ENCODE measurements around the gene ZFYVE21.

Gene ZFYVE21

DNA sequence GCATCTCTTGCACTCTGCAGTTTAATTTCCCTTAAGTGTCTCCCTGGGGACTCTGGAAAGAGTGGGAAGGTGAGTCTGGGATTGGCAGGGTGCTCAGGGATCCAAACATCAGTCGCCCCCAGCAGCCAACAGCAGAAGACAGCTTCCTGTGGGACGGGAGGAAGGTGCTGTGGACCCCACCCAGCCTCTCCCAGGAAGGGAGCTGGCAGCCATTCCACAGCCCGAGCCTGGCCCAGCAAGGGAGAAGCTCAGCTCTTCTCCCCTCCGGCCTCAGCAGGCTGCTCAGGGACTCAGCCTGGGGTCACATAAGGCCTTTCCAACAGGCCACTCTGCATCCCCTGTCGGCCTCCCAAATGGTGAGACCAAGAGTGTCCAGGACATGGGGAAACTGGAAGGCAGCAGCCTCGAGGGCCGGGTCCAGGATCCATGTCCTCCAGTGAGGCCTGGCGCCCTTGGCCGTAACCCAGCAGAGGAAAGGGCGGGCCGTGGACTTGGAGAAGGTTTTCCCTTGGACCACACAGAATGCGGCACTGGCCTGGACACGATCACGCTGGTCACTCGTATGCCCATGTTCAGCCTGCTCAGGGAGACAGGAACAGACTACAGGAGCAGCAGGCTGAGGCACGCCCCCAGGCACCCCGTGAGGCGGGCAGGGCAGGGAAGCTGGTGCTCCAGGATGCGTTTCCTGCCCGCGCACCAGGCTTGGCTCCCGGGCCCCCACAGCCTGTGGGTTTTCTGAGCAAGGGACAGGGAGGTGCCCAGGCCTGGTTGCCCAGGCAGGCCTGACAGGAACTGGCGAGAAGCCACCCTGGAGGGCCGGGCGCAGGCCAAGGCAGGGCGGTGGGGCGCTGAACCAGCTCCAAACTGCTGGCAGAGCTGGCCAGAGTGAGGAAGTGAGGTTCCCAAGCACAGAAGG, 3.8 kb upstream of the ZFYVE21 start:
- TF ChIP-seq, protein P1, sequence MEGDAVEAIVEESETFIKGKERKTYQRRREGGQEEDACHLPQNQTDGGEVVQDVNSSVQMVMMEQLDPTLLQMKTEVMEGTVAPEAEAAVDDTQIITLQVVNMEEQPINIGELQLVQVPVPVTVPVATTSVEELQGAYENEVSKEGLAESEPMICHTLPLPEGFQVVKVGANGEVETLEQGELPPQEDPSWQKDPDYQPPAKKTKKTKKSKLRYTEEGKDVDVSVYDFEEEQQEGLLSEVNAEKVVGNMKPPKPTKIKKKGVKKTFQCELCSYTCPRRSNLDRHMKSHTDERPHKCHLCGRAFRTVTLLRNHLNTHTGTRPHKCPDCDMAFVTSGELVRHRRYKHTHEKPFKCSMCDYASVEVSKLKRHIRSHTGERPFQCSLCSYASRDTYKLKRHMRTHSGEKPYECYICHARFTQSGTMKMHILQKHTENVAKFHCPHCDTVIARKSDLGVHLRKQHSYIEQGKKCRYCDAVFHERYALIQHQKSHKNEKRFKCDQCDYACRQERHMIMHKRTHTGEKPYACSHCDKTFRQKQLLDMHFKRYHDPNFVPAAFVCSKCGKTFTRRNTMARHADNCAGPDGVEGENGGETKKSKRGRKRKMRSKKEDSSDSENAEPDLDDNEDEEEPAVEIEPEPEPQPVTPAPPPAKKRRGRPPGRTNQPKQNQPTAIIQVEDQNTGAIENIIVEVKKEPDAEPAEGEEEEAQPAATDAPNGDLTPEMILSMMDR (IDR thresholded peaks at IDR 0.05; ENCODE audit: control insufficient read depth, extremely low read depth, insufficient read depth): no peak
- no peak overlapping the region for H3K4me3 ChIP-seq (ENCODE audit: low read depth, low read length)
- DNase-seq (ENCODE audit: low read depth): no peak

- no peak overlapping the region for H3K4me3 ChIP-seq (ENCODE audit: low read depth, low read length)
- no peak for DNase-seq (ENCODE audit: low read depth)
- TF ChIP-seq, protein P1 (IDR thresholded peaks at IDR 0.05; ENCODE audit: control insufficient read depth, extremely low read depth, insufficient read depth): no peak
Observed at GRCh38 chr14:103712633-103713247, 2.9 kb upstream of the ZFYVE21 start.

DNA sequence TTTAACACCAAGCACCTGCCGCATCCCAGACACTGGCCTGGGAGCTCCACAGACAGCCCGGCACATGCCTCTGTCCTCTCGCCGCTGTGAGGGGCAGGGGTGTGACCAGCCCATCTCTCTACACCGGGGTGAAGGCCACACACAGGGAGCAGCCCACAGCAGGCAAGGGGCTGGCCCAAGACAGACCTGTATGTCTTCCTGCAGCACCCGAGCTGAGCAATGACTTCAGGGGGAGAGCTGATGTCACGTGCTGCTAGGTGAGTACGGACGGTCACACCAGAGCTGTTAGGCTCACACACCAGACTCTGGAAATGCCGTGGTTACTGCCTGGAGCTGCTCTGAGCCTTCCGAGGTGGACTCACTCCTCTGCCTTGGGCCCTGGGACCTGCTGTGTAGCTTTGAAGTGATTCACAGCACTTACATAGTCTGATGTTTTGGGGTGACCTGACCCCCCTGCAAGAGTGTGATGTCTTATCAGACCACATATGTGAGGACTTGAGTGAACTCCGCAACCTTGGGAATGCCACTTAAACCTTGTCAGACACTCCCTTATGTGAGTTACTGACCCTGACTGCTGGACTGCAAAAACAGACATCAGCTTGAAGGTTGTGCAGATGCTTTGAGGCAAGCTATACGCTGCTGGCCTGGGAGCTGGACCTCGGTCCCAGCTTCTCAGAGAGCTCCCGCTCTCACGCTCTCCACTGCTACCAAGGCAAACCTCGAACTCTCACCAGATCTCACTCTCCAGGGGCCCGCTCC, 2.1 kb upstream of the ZFYVE21 start:
- no peak overlapping the region for H3K4me3 ChIP-seq (ENCODE audit: low read depth, low read length)
- TF ChIP-seq, protein P1 (IDR thresholded peaks at IDR 0.05; ENCODE audit: control insufficient read depth, extremely low read depth, insufficient read depth): no peak
- DNase-seq (ENCODE audit: low read depth): no peak

- H3K4me3 ChIP-seq (ENCODE audit: low read depth, low read length): peak overlapping the region; percentile 57
- no peak for DNase-seq (ENCODE audit: low read depth)
- TF ChIP-seq, protein P1 (IDR thresholded peaks at IDR 0.05; ENCODE audit: control insufficient read depth, extremely low read depth, insufficient read depth): no peak
Observed at GRCh38 chr14:103714063-103714724, 1.4 kb upstream of the ZFYVE21 start.

DNA sequence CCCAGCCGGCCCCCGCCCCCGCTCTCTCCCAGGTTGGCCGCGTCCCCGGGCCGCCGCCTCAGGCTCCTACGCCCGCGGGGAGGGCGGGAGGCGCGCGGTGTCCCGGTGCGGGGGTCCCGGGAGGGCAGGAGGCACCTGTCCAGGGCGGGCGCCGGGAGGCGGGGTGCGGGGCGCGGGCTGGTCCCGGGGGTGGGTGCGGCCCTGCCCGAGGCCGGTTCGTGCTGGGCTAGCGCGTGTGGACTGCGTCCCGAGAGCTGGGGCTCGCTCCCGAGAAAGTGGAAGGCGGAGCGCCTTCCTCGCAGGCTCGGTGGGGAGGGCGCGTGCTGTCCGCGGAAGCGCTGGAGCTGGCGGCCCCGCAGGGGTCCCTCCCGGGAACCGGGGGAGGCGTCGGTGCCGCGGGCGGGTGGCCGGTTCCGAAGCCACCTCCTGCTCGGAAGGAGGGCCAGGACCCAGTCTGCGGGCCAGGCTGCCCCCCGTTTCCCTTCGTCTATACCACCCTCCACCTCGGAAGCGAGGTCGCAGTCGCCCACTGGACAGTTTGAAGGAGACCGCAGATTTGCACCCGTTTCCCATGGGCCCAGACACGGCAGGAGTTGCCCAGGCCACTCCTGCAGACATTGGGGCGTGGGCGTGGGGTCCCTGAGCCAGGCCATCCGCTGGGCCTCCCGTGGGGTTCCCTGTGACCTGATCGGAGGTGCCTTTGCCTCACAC, 636 bp downstream of the ZFYVE21 start:
- no peak for DNase-seq (ENCODE audit: low read depth)
- peak overlapping the region; percentile 64 for H3K4me3 ChIP-seq (ENCODE audit: low read depth, low read length)
- TF ChIP-seq, protein P1 (IDR thresholded peaks at IDR 0.05; ENCODE audit: control insufficient read depth, extremely low read depth, insufficient read depth): no peak

- TF ChIP-seq, protein P1 (IDR thresholded peaks at IDR 0.05; ENCODE audit: control insufficient read depth, extremely low read depth, insufficient read depth): no peak
- H3K4me3 ChIP-seq (ENCODE audit: low read depth, low read length): peak overlapping the region; percentile 64
- no peak for DNase-seq (ENCODE audit: low read depth)
Observed at GRCh38 chr14:103716899-103717411, 1.3 kb downstream of the ZFYVE21 start.
